Measurements from ENCODE around the gene RBM5.

- no peak for TF ChIP-seq CTCF (IDR thresholded peaks at IDR 0.05)
- TF ChIP-seq ZFX (IDR thresholded peaks at IDR 0.05; ENCODE audit: borderline replicate concordance): no peak
Observed at GRCh38 chr3:50126287-50127211, 37.8 kb downstream of the RBM5 start.

Measured in 22Rv1 (cell line).